ENCODE measurements around the gene HK2. TPM values are rescaled to one million over a fixed set of nuclear protein-coding genes. Genes with fewer than 3 reads are reported as not detected.

The HK2 gene
- total RNA-seq, 1 donor from 2014 or later = 6.8 TPM

DNA sequence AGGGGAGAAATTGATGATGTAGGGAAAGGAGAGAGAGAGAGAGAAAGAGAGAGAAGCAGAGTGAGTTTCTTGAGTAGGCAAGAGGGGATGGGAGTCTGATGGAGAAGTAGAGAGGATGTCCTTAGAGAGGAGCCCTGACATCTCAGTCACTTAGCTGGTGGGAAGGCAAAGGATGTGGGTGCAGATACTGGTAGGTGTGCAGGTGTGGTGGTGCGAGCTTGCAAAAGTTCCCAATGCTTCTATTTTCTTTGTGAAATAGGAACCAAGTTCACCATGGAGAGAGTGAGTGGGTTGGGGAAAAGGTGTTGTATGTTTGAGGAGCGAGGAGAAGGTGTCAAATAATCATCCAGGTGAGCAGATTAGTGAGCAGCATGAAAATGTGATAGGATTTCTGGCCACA is 98.0 kb downstream of the HK2 start:
- no peak overlapping the region for H3K4me3 ChIP-seq
- H3K36me3 ChIP-seq = no peaks in the 10 kb centered on the region
- intact Hi-C loops (cut with DNase I) = no loop called here
- no peaks in the 10 kb centered on the region for H3K27me3 ChIP-seq
- TF ChIP-seq, protein P1, sequence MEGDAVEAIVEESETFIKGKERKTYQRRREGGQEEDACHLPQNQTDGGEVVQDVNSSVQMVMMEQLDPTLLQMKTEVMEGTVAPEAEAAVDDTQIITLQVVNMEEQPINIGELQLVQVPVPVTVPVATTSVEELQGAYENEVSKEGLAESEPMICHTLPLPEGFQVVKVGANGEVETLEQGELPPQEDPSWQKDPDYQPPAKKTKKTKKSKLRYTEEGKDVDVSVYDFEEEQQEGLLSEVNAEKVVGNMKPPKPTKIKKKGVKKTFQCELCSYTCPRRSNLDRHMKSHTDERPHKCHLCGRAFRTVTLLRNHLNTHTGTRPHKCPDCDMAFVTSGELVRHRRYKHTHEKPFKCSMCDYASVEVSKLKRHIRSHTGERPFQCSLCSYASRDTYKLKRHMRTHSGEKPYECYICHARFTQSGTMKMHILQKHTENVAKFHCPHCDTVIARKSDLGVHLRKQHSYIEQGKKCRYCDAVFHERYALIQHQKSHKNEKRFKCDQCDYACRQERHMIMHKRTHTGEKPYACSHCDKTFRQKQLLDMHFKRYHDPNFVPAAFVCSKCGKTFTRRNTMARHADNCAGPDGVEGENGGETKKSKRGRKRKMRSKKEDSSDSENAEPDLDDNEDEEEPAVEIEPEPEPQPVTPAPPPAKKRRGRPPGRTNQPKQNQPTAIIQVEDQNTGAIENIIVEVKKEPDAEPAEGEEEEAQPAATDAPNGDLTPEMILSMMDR (IDR thresholded peaks at IDR 0.05) = no peak
- H3K27ac ChIP-seq = no peak overlapping the region
- no peaks in the 10 kb centered on the region for H3K4me1 ChIP-seq
- DNase-seq (ENCODE audit: low spot score in 2 of 2) = no peak
- peaks cover 0 to 6% of the 10 kb centered on the region in 2 donors for H3K9me3 ChIP-seq

DNA sequence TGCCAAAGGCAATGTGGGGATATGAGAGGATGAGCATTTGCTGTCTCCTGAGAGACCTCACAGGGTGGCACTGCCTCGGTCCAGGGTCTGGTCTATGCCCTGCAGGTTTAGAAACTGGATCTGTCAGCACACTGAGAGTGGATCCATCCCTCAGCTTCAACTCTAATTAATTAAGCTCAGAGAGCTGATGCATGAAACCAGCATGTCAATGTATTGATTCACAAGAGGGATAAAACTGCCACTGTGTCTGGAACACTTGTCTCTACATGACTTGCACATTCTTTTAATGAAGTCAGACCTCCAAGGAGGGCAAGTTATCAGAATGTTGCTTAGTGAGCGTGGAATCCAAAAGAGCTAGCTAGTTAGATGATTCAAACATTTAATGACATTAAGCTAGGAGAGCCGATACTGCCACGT is 102.1 kb downstream of the HK2 start:
- TF ChIP-seq, protein P1 (IDR thresholded peaks at IDR 0.05) = no peak
- no peak overlapping the region for H3K4me3 ChIP-seq
- H3K27me3 ChIP-seq = no peaks in the 10 kb centered on the region
- H3K4me1 ChIP-seq = no peaks in the 10 kb centered on the region
- intact Hi-C loops (cut with DNase I) = no loop called here
- no peak overlapping the region for H3K27ac ChIP-seq
- no peaks in the 10 kb centered on the region for H3K36me3 ChIP-seq
- no peak for DNase-seq (ENCODE audit: low spot score in 2 of 2)
- H3K9me3 ChIP-seq = peaks cover 0 to 6% of the 10 kb centered on the region in 2 donors

DNA sequence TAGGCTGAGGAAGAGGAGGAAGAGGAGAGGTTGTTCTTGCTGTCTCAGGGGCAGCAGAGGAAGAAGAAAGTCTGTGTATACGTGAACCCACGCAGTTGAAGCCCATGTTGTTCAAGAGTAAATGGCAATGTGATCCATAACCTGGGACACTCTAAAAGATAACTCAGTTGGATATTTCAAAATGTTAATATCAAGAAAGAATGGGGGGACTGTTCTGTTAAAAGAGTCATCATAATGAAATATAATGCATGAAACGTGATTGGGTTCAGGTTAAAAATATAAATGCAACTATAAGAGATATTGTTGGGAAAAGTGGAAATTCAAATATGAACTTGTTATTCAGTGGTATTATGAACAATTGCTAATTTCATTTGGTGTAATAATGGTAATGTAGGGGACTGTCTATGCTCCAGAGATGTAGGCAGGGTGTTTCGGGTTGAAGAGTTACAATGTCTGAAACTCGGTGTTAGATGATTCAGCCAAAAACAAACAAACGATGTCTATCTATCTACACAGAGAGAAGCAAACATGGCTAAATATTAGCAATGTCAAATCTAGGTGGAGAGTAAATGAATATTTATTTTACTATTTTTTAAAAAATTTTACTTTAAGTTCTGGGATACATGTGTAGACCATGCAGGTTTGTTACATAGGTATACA is 103.4 kb downstream of the HK2 start:
- intact Hi-C loops (cut with DNase I) = no loop called here
- Histone ChIP-seq H3K27ac (no peak overlapping the region), H3K9me3 (peaks cover 0 to 6% of the 10 kb centered on the region in 2 donors), H3K4me3 (no peak overlapping the region), H3K27me3 (no peaks in the 10 kb centered on the region), H3K4me1 (no peaks in the 10 kb centered on the region), H3K36me3 (no peaks in the 10 kb centered on the region)
- no peak for DNase-seq (ENCODE audit: low spot score in 2 of 2)
- TF ChIP-seq, protein P1 (IDR thresholded peaks at IDR 0.05) = no peak

DNA sequence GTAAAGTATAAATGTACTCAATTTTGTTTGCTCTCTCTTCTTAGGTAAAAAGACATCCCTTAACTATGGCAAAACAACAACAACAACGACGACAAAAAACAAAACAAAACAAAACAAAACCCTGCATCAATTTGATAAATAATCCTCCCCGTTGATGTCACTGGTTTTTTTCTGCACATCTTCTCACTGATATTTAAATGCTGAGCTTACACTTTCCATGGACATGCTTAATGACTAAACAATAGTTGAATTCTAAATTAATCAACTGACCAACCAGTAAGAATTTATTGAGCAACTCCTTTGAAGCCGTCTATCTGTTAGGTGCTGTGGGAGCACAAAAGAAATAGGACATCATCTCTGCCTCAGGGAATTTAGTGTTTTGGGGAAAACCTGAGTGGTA is 104.3 kb downstream of the HK2 start:
- Histone ChIP-seq H3K36me3 (no peaks in the 10 kb centered on the region), H3K4me3 (no peak overlapping the region), H3K4me1 (no peaks in the 10 kb centered on the region), H3K27me3 (no peaks in the 10 kb centered on the region), H3K27ac (no peak overlapping the region), H3K9me3 (peaks cover 0 to 6% of the 10 kb centered on the region in 2 donors)
- DNase-seq (ENCODE audit: low spot score in 2 of 2) = no peak
- intact Hi-C loops (cut with DNase I) = no loop called here
- TF ChIP-seq, protein P1 (IDR thresholded peaks at IDR 0.05) = no peak

DNA sequence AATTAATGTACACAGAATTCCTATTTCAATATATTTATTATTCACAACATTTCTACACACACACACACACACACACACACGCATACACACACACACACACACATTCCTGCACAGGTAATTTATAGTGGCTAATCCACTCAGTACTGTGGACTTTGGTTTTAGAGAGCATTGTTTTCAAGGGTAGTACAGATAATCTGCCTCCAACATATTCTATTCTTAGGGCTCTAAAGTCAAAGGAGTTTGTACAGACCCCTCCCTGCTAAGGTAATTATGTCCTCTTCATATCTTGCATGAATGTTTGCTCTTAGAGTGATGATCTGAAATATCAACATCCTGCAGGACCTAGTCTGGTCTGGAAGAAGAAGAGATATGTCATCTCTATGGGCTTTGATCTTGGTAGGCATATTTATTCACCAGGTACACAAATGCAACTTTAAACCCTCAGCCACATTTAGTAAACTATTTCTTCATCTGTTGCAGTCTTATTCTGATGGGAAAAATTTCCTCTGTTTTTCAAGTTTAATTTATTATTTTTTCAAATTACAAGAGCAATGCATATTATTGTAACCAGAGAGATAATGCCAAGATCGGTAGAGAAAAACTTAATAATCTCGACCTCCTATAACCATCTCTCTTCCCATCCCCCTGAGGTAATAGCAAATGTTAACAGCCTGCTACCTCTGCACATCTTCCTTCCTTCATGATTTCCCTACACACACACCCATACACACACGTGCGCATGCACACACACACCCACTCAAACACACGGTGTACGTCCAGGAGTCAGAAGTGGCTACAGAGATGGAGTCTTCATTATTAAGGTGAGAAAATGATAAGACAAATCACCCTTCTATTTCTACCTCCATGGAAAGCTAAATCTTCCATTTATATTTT is 106.2 kb downstream of the HK2 start:
- Histone ChIP-seq H3K36me3 (no peaks in the 10 kb centered on the region), H3K4me3 (no peak overlapping the region), H3K4me1 (no peaks in the 10 kb centered on the region), H3K27ac (no peak overlapping the region), H3K9me3 (peaks cover 0 to 6% of the 10 kb centered on the region in 2 donors), H3K27me3 (no peaks in the 10 kb centered on the region)
- no peak for DNase-seq (ENCODE audit: low spot score in 2 of 2)
- TF ChIP-seq, protein P1 (IDR thresholded peaks at IDR 0.05) = no peak
- intact Hi-C loops (cut with DNase I) = no loop called here

Measured in ascending aorta (tissue), 2 donors.